HepG2 (cell line): ENCODE results near the gene DTNA. TPM values are rescaled to one million over a fixed set of nuclear protein-coding genes. Genes with fewer than 3 reads are reported as not detected.
"Not testable (repeated sequence)": the region's sequence is repeated elsewhere in the genome, so short reads cannot be mapped to it uniquely, and the experiment has no call there.

Experiments
- ATAC-seq: fragments of 200-7000 bp; cut with Tn5 transposase; 3 replicates; pipeline ENCODE4 v1.9.1; 2020; ENCODE audit warnings: mild to moderate bottlenecking, moderate library complexity
- BruUV-seq: library from RNA; stranded (reverse); fragments of 400-500 nt; replicated peaks from 2 replicates; lab custom pipeline; 2021; lab: Mats Ljungman, UMichigan
- CTCF ChIA-PET: fragments of 300-600 bp; formaldehyde crosslinking; extraction: SDS; loops from one replicate; lab custom pipeline; 2021; ENCODE audit warnings: low total read pairs, inconsistent platforms, low intra/inter-chr PET ratio; lab: Yijun Ruan, JAX
- POLR2A ChIA-PET: fragments of 350-600 bp; sonication (Branson Sonifier 250); formaldehyde crosslinking; loops from one replicate; lab custom pipeline; 2020; ENCODE audit warnings: antibody characterized with exemption, inconsistent platforms; lab: Yijun Ruan, JAX
- DNase-seq: peaks from one replicate; pipeline ENCODE4 v3.0.0-alpha.2; 2015; ENCODE audit warnings: low spot score
- FAIRE-seq: peaks from 3 replicates; lab custom pipeline; 2011; peaks lifted over from hg19 to GRCh38; lab: Jason Lieb, UNC
- H2AFZ ChIP-seq: one replicate; pipeline ENCODE4 v1.6.1; 2011; ENCODE audit warnings: low read length, inconsistent platforms
- H3K27ac ChIP-seq: fragments of 300-600 bp; 3 replicates; pipeline ENCODE4 v1.8.0; 2011; ENCODE audit warnings: mixed run types, mild to moderate bottlenecking, mixed read lengths, low read length, inconsistent platforms; ENCODE audit not compliant: insufficient read depth; ENCODE audit errors: extremely low read length
- H3K27me3 ChIP-seq, 2 experiments: fragments of 200-600 bp in 1 of 2; 2 replicates in 1 of 2; 3 replicates in 1 of 2; pipeline versions ENCODE4 v1.6.0 to v1.8.0; 2011; ENCODE audit warnings: low read length in 2 of 2, mild to moderate bottlenecking in 2 of 2, moderate library complexity in 2 of 2, inconsistent platforms in 1 of 2; ENCODE audit not compliant: insufficient read depth in 2 of 2, control insufficient read depth in 1 of 2
- H3K36me3 ChIP-seq, 2 experiments: fragments of 200-600 bp in 1 of 2; replicated peaks in 1 of 2; 2 replicates in 1 of 2; 3 replicates in 1 of 2; pipeline versions ENCODE4 v1.5.1 to v1.8.0; 2011; ENCODE audit warnings: low read length in 2 of 2, inconsistent platforms in 1 of 2; ENCODE audit not compliant: insufficient read depth in 2 of 2, control insufficient read depth in 1 of 2
- H3K4me1 ChIP-seq: 2 replicates; pipeline ENCODE4 v1.5.1; 2012; ENCODE audit warnings: low read length, inconsistent platforms; ENCODE audit not compliant: insufficient read depth
- H3K4me2 ChIP-seq: 2 replicates; pipeline ENCODE4 v1.6.0; 2011; ENCODE audit warnings: low read depth, low read length, inconsistent platforms
- H3K4me3 ChIP-seq, 3 experiments: fragments of 200-600 bp in 1 of 3; sonication (generic), shearing (Covaris generic) in 1 of 3; replicated peaks in 1 of 3; 2 replicates each; pipeline ENCODE4 v1.5.1; 2011 to 2016; ENCODE audit warnings: low read length in 3 of 3, inconsistent platforms in 2 of 3, low read depth in 2 of 3, mild to moderate bottlenecking in 2 of 3, control low read depth in 1 of 3, mixed read lengths in 1 of 3; ENCODE audit not compliant: insufficient read depth in 1 of 3
- H3K79me2 ChIP-seq: one replicate; pipeline ENCODE4 v1.6.1; 2011; ENCODE audit warnings: low read length, inconsistent platforms; ENCODE audit not compliant: insufficient read depth
- H3K9ac ChIP-seq: 2 replicates; pipeline ENCODE4 v1.6.0; 2011; ENCODE audit warnings: mild to moderate bottlenecking, low read depth, low read length, inconsistent platforms; ENCODE audit not compliant: insufficient read depth
- H3K9me3 ChIP-seq: 2 replicates; pipeline ENCODE4 v1.5.1; 2012; ENCODE audit warnings: mild to moderate bottlenecking, low read length
- H4K20me1 ChIP-seq: 2 replicates; pipeline ENCODE4 v1.6.0; 2011; ENCODE audit warnings: inconsistent platforms, mild to moderate bottlenecking, low read length, moderate library complexity; ENCODE audit not compliant: insufficient read depth
- ADNP ChIP-seq: sonication (generic); formaldehyde crosslinking; IDR thresholded peaks from 2 replicates; pipeline ENCODE4 v1.4.0; 2020; ENCODE audit warnings: missing genetic modification reagents
- HOXA7 ChIP-seq: sonication (generic); formaldehyde crosslinking; IDR thresholded peaks from 2 replicates; pipeline ENCODE4 v1.8.1; 2022; ENCODE audit warnings: mild to moderate bottlenecking, missing genetic modification reagents, moderate library complexity
- MED13 ChIP-seq: sonication (generic); formaldehyde crosslinking; IDR thresholded peaks from 2 replicates; pipeline ENCODE4 v1.5.0; 2020; ENCODE audit warnings: missing genetic modification reagents
- NCOA5 ChIP-seq: sonication (generic); formaldehyde crosslinking; IDR thresholded peaks from 2 replicates; pipeline ENCODE4 v1.4.0; 2020; ENCODE audit warnings: missing genetic modification reagents
- TOPORS ChIP-seq: sonication (generic); formaldehyde crosslinking; IDR thresholded peaks from 2 replicates; pipeline ENCODE4 v1.8.0; 2023; ENCODE audit warnings: mild to moderate bottlenecking, missing genetic modification reagents
- ZNF607 ChIP-seq: sonication (generic); formaldehyde crosslinking; IDR thresholded peaks from 2 replicates; pipeline ENCODE4 v1.5.1; 2020; ENCODE audit warnings: missing genetic modification reagents, mild to moderate bottlenecking, borderline replicate concordance
- ZNF879 ChIP-seq: sonication (generic); formaldehyde crosslinking; IDR thresholded peaks from 2 replicates; pipeline ENCODE4 v1.8.1; 2023; ENCODE audit warnings: missing genetic modification reagents
- WGBS: methylation state at CpG from one replicate; pipeline ENCODE4 v1.1.6; 2017; ENCODE audit warnings: low lambda C conversion rate; 5-methylcytosine and 5-hydroxymethylcytosine counted together
- in situ Hi-C: cut with HindIII; loops from 2 replicates; pipeline ENCODE4 v1.10.0; 2017; ENCODE audit warnings: low pct_unique_long_range_greater_than_20kb; ENCODE audit not compliant: extremely low pct_ligation_motif_present
- intact Hi-C: fragments of 100-400 bp; cut with micrococcal nuclease; formaldehyde crosslinking; loops from one replicate; pipeline ENCODE4 v1.10.0; 2022; ENCODE audit not compliant: unreplicated experiment
- polyA plus RNA-seq, 8 experiments: library from polyadenylated mRNA; depleted of rRNA in 3 of 8; stranded (reverse) in 7 of 8; unstranded in 1 of 8; fragments of >200 nt; fragmentation: Illumina TruSeq in 4 of 8; extraction: Trizol in 4 of 8; gene quantifications; 2 replicates each; pipeline versions ENCODE4 v1.2.1 to v1.2.3, GENCODE V29; 2011 to 2016; ENCODE audit warnings: low read depth in 4 of 8, missing spikeins in 1 of 8, mixed read lengths in 1 of 8; ENCODE audit not compliant: insufficient read depth in 1 of 8
- total RNA-seq, 5 experiments: library from RNA; depleted of rRNA; stranded (reverse); fragments of >200 nt; fragmentation: Illumina TruSeq; extraction: Trizol; gene quantifications; 2 replicates each; pipeline ENCODE4 v1.2.3, GENCODE V29; 2016; ENCODE audit warnings: low read depth in 1 of 5

The DTNA gene
- total and polyA plus RNA-seq, 2 of the 13 experiments (the other 11 are each of a cell fraction or from before 2014, with no cell fraction given): 8.5 to 29.0 TPM

DNA sequence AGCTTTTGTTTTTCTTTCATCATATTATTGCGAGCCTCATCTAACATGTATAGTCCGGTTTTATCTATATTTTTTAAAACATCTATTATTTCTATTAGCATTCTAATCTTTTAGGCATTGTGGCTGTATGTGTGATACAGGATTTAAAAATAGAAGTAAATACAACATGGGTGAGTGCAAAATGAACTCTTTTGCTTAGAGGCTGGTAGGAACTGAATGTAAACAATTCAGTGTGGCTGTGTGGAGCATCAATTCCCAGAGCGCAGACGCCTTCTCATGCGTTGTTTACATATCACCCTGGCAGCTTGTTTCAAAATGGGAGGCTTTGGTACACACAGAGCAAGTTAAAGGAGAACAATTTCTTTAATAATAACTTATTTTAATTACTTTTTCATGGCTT, 836 bp downstream of the DTNA start:
- Histone ChIP-seq H3K27me3 (no peaks in the 10 kb centered on the region), H3K79me2 (no peaks in the 10 kb centered on the region), H3K4me2 (no peak overlapping the region), H4K20me1 (no peaks in the 10 kb centered on the region), H2AFZ (no peak overlapping the region), H3K36me3 (no peaks in the 10 kb centered on the region), H3K4me1 (no peaks in the 10 kb centered on the region), H3K4me3 (no peak overlapping the region), H3K27ac (no peak overlapping the region), H3K9ac (no peak overlapping the region), H3K9me3 (no peaks in the 10 kb centered on the region)
- ATAC-seq (no peak), DNase-seq (no peak), FAIRE-seq (no peak)
- in situ Hi-C loops (no loop called here), intact Hi-C loops (no loop called here)
- POLR2A ChIA-PET: no interaction called here
- CTCF ChIA-PET: no interaction called here
- WGBS: 86% methylated on average over 5 of the region's 5 CpGs
- no TSS peak for BruUV-seq
- TF ChIP-seq ZNF607: no peak
- no peak for TF ChIP-seq TOPORS (CRISPR knock-in tag)
- TF ChIP-seq ZNF879 (CRISPR knock-in tag): no peak
- TF ChIP-seq MED13 (CRISPR knock-in tag): no peak
- no peak for TF ChIP-seq ADNP (CRISPR knock-in tag)
- TF ChIP-seq HOXA7 (CRISPR knock-in tag): no peak
- TF ChIP-seq NCOA5: no peak

DNA sequence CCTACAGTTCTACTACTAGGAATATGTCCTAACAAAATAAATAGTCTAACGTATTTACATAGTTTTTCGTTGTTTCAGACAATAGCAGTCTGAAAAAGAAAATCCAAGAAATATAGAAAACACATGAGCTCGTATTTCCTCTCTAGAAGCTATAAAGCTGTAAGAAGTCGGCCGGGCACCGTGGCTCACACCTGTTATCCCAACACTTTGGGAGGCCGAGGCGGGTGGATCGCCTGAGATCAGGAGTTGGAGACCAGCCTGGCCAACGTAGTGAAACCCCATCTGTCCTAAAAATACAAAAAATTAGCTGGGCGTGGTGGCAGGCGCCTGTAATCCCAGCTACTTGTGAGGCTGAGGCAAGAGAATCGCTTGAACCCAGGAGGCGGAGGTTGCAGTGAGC, 6.0 kb downstream of the DTNA start:
- POLR2A ChIA-PET, H3K9me3 ChIP-seq, DNase-seq, H2AFZ ChIP-seq, ATAC-seq, H3K4me2 ChIP-seq, H3K4me1 ChIP-seq, H3K79me2 ChIP-seq, CTCF ChIA-PET, H3K4me3 ChIP-seq, H3K9ac ChIP-seq, H3K27me3 ChIP-seq, H3K27ac ChIP-seq, intact Hi-C loops, BruUV-seq, H3K36me3 ChIP-seq, in situ Hi-C loops, FAIRE-seq, H4K20me1 ChIP-seq: not testable (repeated sequence)
- 89% methylated on average over 14 of the region's 14 CpGs for WGBS
